HG02642 (cell line): ENCODE measurements around the gene ABCA4.

Experiments
- ATAC-seq: cut with Tn5 transposase; IDR thresholded peaks from one replicate; pipeline ENCODE4 v1.9.1; 2021; ENCODE audit warnings: mild to moderate bottlenecking; ENCODE audit not compliant: unreplicated experiment, poor library complexity

Gene ABCA4

GRCh38 chr1:94106716-94107115 lies 14.2 kb downstream of the ABCA4 start:
- no peak for ATAC-seq

- no peak for ATAC-seq
Measured at GRCh38 chr1:94105957-94106529, 14.9 kb downstream of the ABCA4 start.

- ATAC-seq: no peak
Measured at GRCh38 chr1:94105581-94105952, 15.4 kb downstream of the ABCA4 start.

GRCh38 chr1:94104776-94105580 lies 16.0 kb downstream of the ABCA4 start:
- no peak for ATAC-seq

- ATAC-seq: no peak
Measured at GRCh38 chr1:94104127-94104684, 16.7 kb downstream of the ABCA4 start.

- ATAC-seq: no peak
Measured at GRCh38 chr1:94103608-94104007, 17.3 kb downstream of the ABCA4 start.

- ATAC-seq: no peak
Measured at GRCh38 chr1:94101613-94102525, 19.1 kb downstream of the ABCA4 start.

- no peak for ATAC-seq
Measured at GRCh38 chr1:94100785-94101612, 19.9 kb downstream of the ABCA4 start.

GRCh38 chr1:94100129-94100784 lies 20.7 kb downstream of the ABCA4 start:
- ATAC-seq: no peak

GRCh38 chr1:94099303-94099702 lies 21.6 kb downstream of the ABCA4 start:
- ATAC-seq: no peak

GRCh38 chr1:94098585-94099111 lies 22.3 kb downstream of the ABCA4 start:
- ATAC-seq: no peak

GRCh38 chr1:94096797-94097549 lies 24.0 kb downstream of the ABCA4 start:
- no peak for ATAC-seq

- ATAC-seq: no peak
Measured at GRCh38 chr1:94095744-94096469, 25.0 kb downstream of the ABCA4 start.

GRCh38 chr1:94095112-94095637 lies 25.8 kb downstream of the ABCA4 start:
- ATAC-seq: no peak

- no peak for ATAC-seq
Measured at GRCh38 chr1:94094469-94095111, 26.4 kb downstream of the ABCA4 start.

GRCh38 chr1:94093996-94094395 lies 27.0 kb downstream of the ABCA4 start:
- no peak for ATAC-seq

- ATAC-seq: no peak
Measured at GRCh38 chr1:94093396-94093795, 27.6 kb downstream of the ABCA4 start.
